ENCODE measurements around the gene OR8K1.

OR8K1 gene

DNA sequence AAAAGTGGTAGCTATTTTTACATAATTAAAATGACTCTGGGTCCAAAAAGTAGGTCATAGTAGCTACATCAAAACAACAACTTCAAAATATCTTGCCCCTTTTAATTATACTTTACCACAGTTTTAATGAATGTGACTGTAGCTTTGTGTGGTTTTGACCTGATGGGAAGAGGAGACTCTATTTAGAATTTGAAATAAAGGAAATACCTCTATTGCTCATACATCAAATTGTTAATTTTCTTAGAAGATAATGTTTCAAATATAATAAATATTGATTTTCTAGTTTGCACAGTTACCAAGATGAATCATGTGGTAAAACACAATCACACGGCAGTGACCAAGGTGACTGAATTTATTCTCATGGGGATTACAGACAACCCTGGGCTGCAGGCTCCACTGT, at the start of gene OR8K1:
TSS of gene OR8K1 (plus strand) at position 301 of the 400 bp plus-strand sequence. CDS start at position 301, 0 bp downstream.
- DNase-seq, result no peak

DNA sequence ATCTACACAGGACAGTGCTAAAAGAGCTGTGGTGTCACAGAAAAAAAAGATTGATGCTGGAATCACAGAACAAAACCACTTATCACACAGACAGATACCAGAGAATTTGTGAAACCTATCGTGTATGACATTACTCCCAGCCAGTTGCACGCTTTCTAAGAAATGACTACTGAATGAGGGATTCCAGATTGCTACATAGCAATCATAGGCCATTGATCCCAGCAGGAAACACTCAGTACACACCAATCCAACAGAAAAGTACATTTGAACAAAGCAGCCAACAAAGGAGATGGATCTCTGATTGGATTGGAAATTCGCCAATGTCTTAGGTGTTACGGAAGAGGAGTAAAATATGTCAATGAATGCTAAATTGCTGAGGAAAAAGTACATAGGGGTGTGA, 48.9 kb upstream of the OR8K1 start:
- no peak for DNase-seq

- DNase-seq, result no peak
These were observed 38.0 kb upstream of the OR8K1 start for GRCh38 chr11:56307836-56308235.

DNA sequence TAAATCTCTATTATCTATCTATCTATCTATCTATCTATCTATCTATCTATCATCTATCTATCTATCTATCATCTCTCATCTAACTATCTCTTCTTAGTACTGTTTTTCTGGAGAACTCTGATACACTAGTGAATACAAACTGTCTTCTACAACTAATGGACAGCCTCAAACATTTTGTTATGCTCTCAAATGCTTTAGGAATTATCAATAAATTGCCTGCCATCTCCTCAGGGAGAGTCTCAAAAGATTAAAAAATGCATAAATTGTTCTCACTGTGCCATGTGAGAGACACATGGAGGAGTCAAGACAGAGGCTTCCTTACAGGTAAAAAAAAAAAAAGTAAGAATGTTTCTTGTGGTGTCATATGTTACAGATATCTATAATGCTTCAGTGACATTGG, 31.0 kb upstream of the OR8K1 start, which contains the start of gene OR8K3:
TSS of gene OR8K3 (plus strand) at position 301 of the 400 bp plus-strand sequence. CDS start 3,163 bp downstream, outside the sequence.
- no peak for DNase-seq

DNA sequence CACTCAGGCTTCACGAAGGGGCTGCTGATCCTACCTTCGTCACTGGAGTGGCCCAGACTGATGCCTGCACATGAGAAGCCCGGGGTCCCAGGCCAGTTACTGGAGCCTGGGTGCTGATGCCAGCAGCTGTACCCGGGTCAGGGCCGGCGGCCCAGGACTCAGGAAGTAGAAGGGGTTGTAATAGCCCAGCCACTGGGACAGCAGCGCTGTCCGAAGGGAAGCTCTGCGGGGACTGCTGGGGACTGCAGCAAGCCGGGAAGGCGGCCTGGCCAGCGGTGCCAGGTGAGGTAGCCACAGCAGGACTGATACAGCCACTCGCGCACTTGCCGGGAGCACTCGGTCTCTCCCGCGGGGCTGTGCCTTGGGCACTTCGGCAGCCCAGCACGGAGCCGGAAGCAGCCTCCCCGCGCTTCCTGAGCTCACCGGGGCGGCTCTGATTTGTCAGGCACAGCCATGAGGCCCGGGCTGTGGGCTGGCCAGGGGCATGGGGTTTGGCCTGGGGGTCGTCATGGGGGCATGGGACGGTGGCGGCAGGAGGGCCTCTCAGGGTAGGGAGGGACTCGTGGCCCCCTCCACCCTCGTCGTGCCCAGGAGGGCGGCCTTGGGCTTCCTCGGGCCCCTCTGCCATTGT, 13.9 kb upstream of the OR8K1 start:
- DNase-seq, result no peak

DNA sequence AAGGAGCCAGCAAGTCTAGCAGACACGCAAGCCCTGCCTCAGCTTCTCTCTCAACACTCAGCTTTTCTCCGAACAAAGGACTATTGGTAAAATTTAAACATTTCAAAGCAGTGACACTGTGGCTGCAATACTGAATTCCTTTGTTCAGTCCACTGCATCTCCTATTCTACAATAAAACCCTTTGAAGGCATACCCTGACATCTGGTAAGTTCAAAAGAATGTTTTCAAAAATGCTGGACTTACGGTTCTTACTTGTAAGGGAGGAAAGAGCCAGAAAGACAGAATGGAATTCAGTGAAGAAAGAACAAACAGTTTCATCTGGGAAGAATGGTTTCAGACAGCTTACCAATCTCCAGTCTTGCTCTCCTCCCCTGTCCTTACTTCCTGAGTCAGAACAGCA, 12.7 kb upstream of the OR8K1 start:
- no peak for DNase-seq

GRCh38 chr11:56340289-56340688, 5.5 kb upstream of the OR8K1 start:
- DNase-seq, result no peak

DNA sequence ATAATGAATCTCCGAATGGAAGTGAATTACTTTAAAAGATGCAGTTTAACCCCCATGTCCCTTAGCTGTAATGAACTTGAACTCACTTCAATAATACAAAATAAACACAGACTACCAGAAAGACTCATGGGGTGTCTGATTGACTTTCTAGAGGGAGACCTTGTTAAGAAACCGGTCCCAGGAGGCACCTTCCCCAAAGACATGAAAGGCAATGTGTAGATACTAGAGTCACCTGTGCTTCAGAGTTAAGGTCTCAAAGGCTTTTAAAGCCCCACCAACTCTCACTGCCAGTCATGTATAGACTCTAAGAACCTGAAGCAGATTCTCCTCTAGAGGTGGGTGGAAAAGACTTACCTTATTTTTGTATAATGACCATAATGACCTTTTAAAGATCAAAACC, 8.2 kb downstream of the OR8K1 start, which contains the start of gene OR8J1:
TSS of gene OR8J1 (plus strand) at position 301 of the 400 bp plus-strand sequence. CDS start 5,956 bp downstream, outside the sequence.
- DNase-seq, result no peak

- DNase-seq, result no peak
These were observed 29.5 kb downstream of the OR8K1 start, which contains the start of gene OR8U1 for GRCh38 chr11:56375324-56375723. OR8U1 (plus strand) TSS chr11:56375624; CDS start chr11:56375624, 0 bp downstream.

DNA sequence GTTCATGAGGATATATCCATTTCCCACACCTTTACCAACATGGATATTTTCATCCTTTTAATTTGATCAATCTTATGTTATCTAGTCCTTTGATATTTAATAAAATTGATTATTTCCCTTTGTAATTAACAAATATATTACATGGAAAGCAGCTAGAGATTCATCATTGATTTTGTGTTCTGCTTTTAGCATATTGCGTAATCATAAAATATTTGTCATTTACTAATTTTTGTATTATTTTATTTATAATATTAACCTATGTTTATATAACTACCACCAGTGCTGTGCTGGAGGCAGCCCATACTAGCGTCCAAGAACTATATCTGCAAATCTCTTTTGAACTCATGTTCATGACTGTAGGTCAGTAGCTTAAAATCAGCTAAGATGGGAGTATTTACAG, 34.3 kb downstream of the OR8K1 start:
- no peak for DNase-seq

DNA sequence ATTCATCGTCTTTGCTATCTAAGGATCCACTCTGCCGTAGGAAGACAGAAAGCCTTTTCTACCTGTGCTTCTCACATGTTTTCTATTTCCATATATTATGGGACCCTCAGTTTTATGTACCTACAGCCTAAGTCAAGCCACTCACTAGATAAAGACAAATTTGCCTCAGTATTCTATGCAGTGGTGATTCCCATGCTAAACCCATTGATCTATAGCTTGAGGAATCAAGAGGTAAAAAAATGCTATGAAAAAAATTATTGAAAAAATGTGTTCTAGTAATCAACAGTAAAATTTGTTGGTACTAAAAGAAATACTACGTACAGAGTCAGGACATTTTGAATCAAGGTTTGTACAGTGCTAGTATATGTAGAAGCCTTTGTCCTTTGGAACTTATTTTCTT, 48.5 kb downstream of the OR8K1 start:
- no peak for DNase-seq

GRCh38 chr11:56396047-56396446, 50.2 kb downstream of the OR8K1 start:
- DNase-seq, result no peak

All from activated CD4-positive, alpha-beta T cell treated with anti-CD3 and anti-CD28 coated beads for 4 hours (primary cell).